Activated CD8-positive, alpha-beta T cell treated with anti-CD3 and anti-CD28 coated beads, Interleukin-2, amount 10 ng/mL, durations not matched to agents 7 days and 5 days (primary cell): ENCODE results near the gene NRXN3. TPM values are rescaled to one million over a fixed set of nuclear protein-coding genes. Genes with fewer than 3 reads are reported as not detected.

Experiments used
- ATAC-seq: fragments of 150-1000 bp; cut with Tn5 transposase; one replicate; pipeline ENCODE4 v1.10.0; 2021; ENCODE audit warnings: moderate library complexity
- CTCF ChIA-PET: fragments of 350-600 bp; sonication (Branson Sonifier 250); formaldehyde crosslinking; loops from one replicate; lab custom pipeline; 2021; ENCODE audit warnings: antibody characterized with exemption; lab: Charles Lee
- POLR2A ChIA-PET: fragments of 350-600 bp; sonication (Branson Sonifier 250); formaldehyde crosslinking; loops from one replicate; lab custom pipeline; 2021; ENCODE audit warnings: antibody characterized with exemption; lab: Charles Lee
- DNase-seq: peaks from one replicate; pipeline ENCODE4 v3.0.0-alpha.2; 2020
- H3K27ac Mint-ChIP-seq: one replicate; pipeline ENCODE4 v1.8.0; 2021; ENCODE audit warnings: mild to moderate bottlenecking, mixed read lengths
- H3K27me3 Mint-ChIP-seq: one replicate; pipeline ENCODE4 v1.8.0; 2021; ENCODE audit warnings: low read depth, mixed read lengths
- H3K36me3 Mint-ChIP-seq: one replicate; pipeline ENCODE4 v1.8.0; 2021; ENCODE audit warnings: low read depth, mixed read lengths
- H3K4me1 Mint-ChIP-seq: one replicate; pipeline ENCODE4 v1.8.0; 2021; ENCODE audit warnings: low read depth, mixed read lengths
- H3K4me3 Mint-ChIP-seq: one replicate; pipeline ENCODE4 v1.8.0; 2021; ENCODE audit warnings: mild to moderate bottlenecking, mixed read lengths
- H3K9me3 Mint-ChIP-seq: one replicate; pipeline ENCODE4 v1.8.0; 2022; ENCODE audit warnings: mixed read lengths; ENCODE audit not compliant: insufficient read depth
- total RNA-seq, 2 experiments: library from RNA; stranded (reverse); gene quantifications; one replicate each; pipeline ENCODE4 v1.2.3, GENCODE V29; 2021

The NRXN3 gene
- total RNA-seq, 2 experiments from 2014 or later = not detected

GRCh38 chr14:79825046-79825521, 1654.9 kb downstream of the NRXN3 start:
- Mint-ChIP-seq H3K4me3 (no peak overlapping the region), H3K4me1 (no peaks in the 10 kb centered on the region), H3K27ac (no peak overlapping the region), H3K9me3 (no peaks in the 10 kb centered on the region), H3K36me3 (no peaks in the 10 kb centered on the region), H3K27me3 (no peaks in the 10 kb centered on the region)
- ChIA-PET POLR2A (no interaction called here), CTCF (interaction anchor here (0.6 kb wide), 1 partner anchor 67 kb away, joined by 3 read pairs; no protein-coding TSS in a partner anchor)
- DNase-seq = no peak
- ATAC-seq = no peak

GRCh38 chr14:79826362-79826761, 1656.2 kb downstream of the NRXN3 start:
- Mint-ChIP-seq H3K4me1 (no peaks in the 10 kb centered on the region), H3K36me3 (no peaks in the 10 kb centered on the region), H3K27ac (no peak overlapping the region), H3K9me3 (no peaks in the 10 kb centered on the region), H3K4me3 (no peak overlapping the region), H3K27me3 (no peaks in the 10 kb centered on the region)
- POLR2A ChIA-PET = no interaction called here
- CTCF ChIA-PET = no interaction called here
- no peak for ATAC-seq
- DNase-seq = no peak

- no peaks in the 10 kb centered on the region for H3K9me3 Mint-ChIP-seq
- no peak overlapping the region for H3K27ac Mint-ChIP-seq
- H3K36me3 Mint-ChIP-seq = no peaks in the 10 kb centered on the region
- no peaks in the 10 kb centered on the region for H3K27me3 Mint-ChIP-seq
- no peaks in the 10 kb centered on the region for H3K4me1 Mint-ChIP-seq
- DNase-seq (no peak), ATAC-seq (no peak)
- ChIA-PET CTCF (no interaction called here), POLR2A (no interaction called here)
- H3K4me3 Mint-ChIP-seq = no peak overlapping the region
These were observed 1659.4 kb downstream of the NRXN3 start for GRCh38 chr14:79829405-79830166.

GRCh38 chr14:79831195-79831892, 1661.2 kb downstream of the NRXN3 start:
- Mint-ChIP-seq H3K27ac (no peak overlapping the region), H3K4me3 (no peak overlapping the region), H3K36me3 (no peaks in the 10 kb centered on the region), H3K9me3 (no peaks in the 10 kb centered on the region), H3K27me3 (no peaks in the 10 kb centered on the region), H3K4me1 (no peaks in the 10 kb centered on the region)
- no peak for DNase-seq
- CTCF ChIA-PET = interaction anchor here (1.3 kb wide), 1 partner anchor 14 kb away, joined by 3 read pairs; no protein-coding TSS in a partner anchor
- POLR2A ChIA-PET = no interaction called here
- no peak for ATAC-seq

GRCh38 chr14:79833781-79834180, 1663.6 kb downstream of the NRXN3 start:
- CTCF ChIA-PET = no interaction called here
- no peak for DNase-seq
- Mint-ChIP-seq H3K9me3 (no peaks in the 10 kb centered on the region), H3K27ac (no peak overlapping the region), H3K4me3 (no peak overlapping the region), H3K36me3 (no peaks in the 10 kb centered on the region), H3K27me3 (no peaks in the 10 kb centered on the region), H3K4me1 (no peaks in the 10 kb centered on the region)
- ATAC-seq = no peak
- POLR2A ChIA-PET = no interaction called here

- H3K36me3 Mint-ChIP-seq = no peaks in the 10 kb centered on the region
- DNase-seq (no peak), ATAC-seq (no peak)
- ChIA-PET CTCF (no interaction called here), POLR2A (no interaction called here)
- H3K4me1 Mint-ChIP-seq = no peaks in the 10 kb centered on the region
- no peaks in the 10 kb centered on the region for H3K9me3 Mint-ChIP-seq
- no peak overlapping the region for H3K4me3 Mint-ChIP-seq
- no peaks in the 10 kb centered on the region for H3K27me3 Mint-ChIP-seq
- H3K27ac Mint-ChIP-seq = no peak overlapping the region
These were observed 1664.7 kb downstream of the NRXN3 start for GRCh38 chr14:79834868-79835267.

- POLR2A ChIA-PET = no interaction called here
- no peaks in the 10 kb centered on the region for H3K36me3 Mint-ChIP-seq
- no peaks in the 10 kb centered on the region for H3K27me3 Mint-ChIP-seq
- H3K9me3 Mint-ChIP-seq = no peaks in the 10 kb centered on the region
- DNase-seq (no peak), ATAC-seq (no peak)
- no peaks in the 10 kb centered on the region for H3K4me1 Mint-ChIP-seq
- no peak overlapping the region for H3K27ac Mint-ChIP-seq
- no peak overlapping the region for H3K4me3 Mint-ChIP-seq
- CTCF ChIA-PET = no interaction called here
These were observed 1666.4 kb downstream of the NRXN3 start for GRCh38 chr14:79836577-79836976.

GRCh38 chr14:79837699-79838098, 1667.5 kb downstream of the NRXN3 start:
- Mint-ChIP-seq H3K4me3 (no peak overlapping the region), H3K27me3 (no peaks in the 10 kb centered on the region), H3K27ac (no peak overlapping the region), H3K9me3 (no peaks in the 10 kb centered on the region), H3K36me3 (no peaks in the 10 kb centered on the region), H3K4me1 (no peaks in the 10 kb centered on the region)
- ATAC-seq (no peak), DNase-seq (no peak)
- POLR2A ChIA-PET = no interaction called here
- CTCF ChIA-PET = no interaction called here

GRCh38 chr14:79840103-79840502, 1669.9 kb downstream of the NRXN3 start:
- no peaks in the 10 kb centered on the region for H3K9me3 Mint-ChIP-seq
- ChIA-PET POLR2A (no interaction called here), CTCF (no interaction called here)
- H3K4me1 Mint-ChIP-seq = no peaks in the 10 kb centered on the region
- H3K4me3 Mint-ChIP-seq = no peak overlapping the region
- H3K27me3 Mint-ChIP-seq = no peaks in the 10 kb centered on the region
- ATAC-seq = no peak
- H3K36me3 Mint-ChIP-seq = no peaks in the 10 kb centered on the region
- DNase-seq = no peak
- H3K27ac Mint-ChIP-seq = no peak overlapping the region

GRCh38 chr14:79840831-79841230, 1670.7 kb downstream of the NRXN3 start:
- POLR2A ChIA-PET = no interaction called here
- Mint-ChIP-seq H3K4me3 (no peak overlapping the region), H3K36me3 (no peaks in the 10 kb centered on the region), H3K9me3 (no peaks in the 10 kb centered on the region), H3K27me3 (no peaks in the 10 kb centered on the region), H3K27ac (no peak overlapping the region), H3K4me1 (no peaks in the 10 kb centered on the region)
- CTCF ChIA-PET = no interaction called here
- no peak for ATAC-seq
- no peak for DNase-seq

GRCh38 chr14:79841433-79841832, 1671.3 kb downstream of the NRXN3 start:
- ChIA-PET POLR2A (no interaction called here), CTCF (no interaction called here)
- Mint-ChIP-seq H3K4me3 (no peak overlapping the region), H3K4me1 (no peaks in the 10 kb centered on the region), H3K36me3 (no peaks in the 10 kb centered on the region), H3K9me3 (no peaks in the 10 kb centered on the region), H3K27ac (no peak overlapping the region), H3K27me3 (no peaks in the 10 kb centered on the region)
- ATAC-seq (no peak), DNase-seq (no peak)

- Mint-ChIP-seq H3K27me3 (no peaks in the 10 kb centered on the region), H3K4me3 (no peak overlapping the region), H3K27ac (no peak overlapping the region), H3K4me1 (no peaks in the 10 kb centered on the region), H3K36me3 (no peaks in the 10 kb centered on the region), H3K9me3 (no peaks in the 10 kb centered on the region)
- POLR2A ChIA-PET = no interaction called here
- CTCF ChIA-PET = no interaction called here
- ATAC-seq (no peak), DNase-seq (no peak)
These were observed 1672.1 kb downstream of the NRXN3 start for GRCh38 chr14:79842270-79842669.
